HepG2 (cell line): ENCODE measurements around the gene FUOM. TPM values are rescaled to one million over a fixed set of nuclear protein-coding genes. Genes with fewer than 3 reads are reported as not detected.
A peak's percentile ranks its signal among the peaks of the same experiment; 100 is the strongest.

ENCODE experiments used
- ATM ChIP-seq: fragments of 450-650 bp; IDR thresholded peaks from 2 replicates; pipeline ENCODE4 v1.7.1; 2017; ENCODE audit warnings: mild to moderate bottlenecking, borderline replicate concordance
- BCL6 ChIP-seq: IDR thresholded peaks from 2 replicates; pipeline ENCODE4 v1.6.1; 2016; ENCODE audit warnings: missing genetic modification reagents, missing compliant biosample characterization
- CBX2 ChIP-seq, 2 experiments: fragments of 200-600 bp in 1 of 2; sonication (generic); formaldehyde crosslinking in 1 of 2; IDR thresholded peaks; 2 replicates each; pipeline versions ENCODE4 v1.7.0 to v1.8.1; 2018 to 2022; ENCODE audit warnings: low read depth in 2 of 2, low read length in 1 of 2, mild to moderate bottlenecking in 1 of 2, missing genetic modification reagents in 1 of 2
- CCDC6 ChIP-seq: sonication (generic); formaldehyde crosslinking; IDR thresholded peaks from 2 replicates; pipeline ENCODE4 v1.8.1; 2022; ENCODE audit warnings: mild to moderate bottlenecking, missing genetic modification reagents, moderate library complexity
- ELF3 ChIP-seq: IDR thresholded peaks from 2 replicates; pipeline ENCODE4 v1.6.1; 2016; ENCODE audit warnings: missing genetic modification reagents, missing compliant biosample characterization
- GATA4 ChIP-seq: sonication (generic); IDR thresholded peaks from 2 replicates; pipeline ENCODE4 v1.6.1; 2016; ENCODE audit warnings: antibody characterized with exemption, low read depth, borderline replicate concordance
- HIVEP1 ChIP-seq: sonication (generic); formaldehyde crosslinking; IDR thresholded peaks from 2 replicates; pipeline ENCODE4 v1.4.0; 2020; ENCODE audit warnings: mild to moderate bottlenecking, missing genetic modification reagents
- HOXA7 ChIP-seq: sonication (generic); formaldehyde crosslinking; IDR thresholded peaks from 2 replicates; pipeline ENCODE4 v1.8.1; 2022; ENCODE audit warnings: mild to moderate bottlenecking, missing genetic modification reagents, moderate library complexity
- JDP2 ChIP-seq: sonication (generic); formaldehyde crosslinking; IDR thresholded peaks from 2 replicates; pipeline ENCODE4 v1.8.1; 2022; ENCODE audit warnings: missing genetic modification reagents, borderline replicate concordance
- PAX8 ChIP-seq: sonication (generic); formaldehyde crosslinking; IDR thresholded peaks from 2 replicates; pipeline ENCODE4 v1.8.0; 2022; ENCODE audit warnings: mild to moderate bottlenecking, missing genetic modification reagents, borderline replicate concordance
- POGK ChIP-seq: sonication (generic); formaldehyde crosslinking; conservative IDR thresholded peaks from 2 replicates; pipeline ENCODE4 v1.8.0; 2022; ENCODE audit warnings: mild to moderate bottlenecking, moderate library complexity, missing genetic modification reagents
- POLR2A ChIP-seq, 2 experiments: IDR thresholded peaks; 2 replicates each; pipeline ENCODE4 v1.6.1; 2011; ENCODE audit warnings: low read depth in 2 of 2, low read length in 2 of 2, mild to moderate bottlenecking in 1 of 2, moderate library complexity in 1 of 2; ENCODE audit not compliant: insufficient read depth in 1 of 2
- POLR2G ChIP-seq: fragments of 200-400 bp; formaldehyde crosslinking; IDR thresholded peaks from 2 replicates; pipeline ENCODE4 v1.6.1; 2018; ENCODE audit warnings: mild to moderate bottlenecking, low read depth, low read length, moderate library complexity
- RAD51 ChIP-seq: fragments of 450-650 bp; IDR thresholded peaks from 2 replicates; pipeline ENCODE4 v1.6.1; 2016; ENCODE audit warnings: borderline replicate concordance
- TARDBP ChIP-seq: sonication (generic); formaldehyde crosslinking; IDR thresholded peaks from 2 replicates; pipeline ENCODE4 v1.8.0; 2022; ENCODE audit warnings: mild to moderate bottlenecking, missing genetic modification reagents
- TBX2 ChIP-seq: sonication (generic); formaldehyde crosslinking; IDR thresholded peaks from 2 replicates; pipeline ENCODE4 v1.5.0; 2020; ENCODE audit warnings: missing genetic modification reagents, mild to moderate bottlenecking, borderline replicate concordance
- ZBTB2 ChIP-seq: sonication (generic); formaldehyde crosslinking; IDR thresholded peaks from 2 replicates; pipeline ENCODE4 v1.8.0; 2022; ENCODE audit warnings: low read depth, missing genetic modification reagents
- ZNF18 ChIP-seq: sonication (generic); formaldehyde crosslinking; IDR thresholded peaks from 2 replicates; pipeline ENCODE4 v1.8.0; 2022; ENCODE audit warnings: mild to moderate bottlenecking, missing genetic modification reagents; ENCODE audit not compliant: insufficient replicate concordance
- ZNF235 ChIP-seq: sonication (generic); formaldehyde crosslinking; IDR thresholded peaks from 2 replicates; pipeline ENCODE4 v1.8.1; 2023; ENCODE audit warnings: mild to moderate bottlenecking, missing genetic modification reagents, borderline replicate concordance
- ZNF431 ChIP-seq: sonication (generic); formaldehyde crosslinking; IDR thresholded peaks from 2 replicates; pipeline ENCODE4 v1.9.0; 2022; ENCODE audit warnings: missing genetic modification reagents, low read depth, mild to moderate bottlenecking, borderline replicate concordance
- ZNF501 ChIP-seq: sonication (generic); formaldehyde crosslinking; IDR thresholded peaks from 2 replicates; pipeline ENCODE4 v1.5.1; 2020; ENCODE audit warnings: mild to moderate bottlenecking, moderate library complexity, missing genetic modification reagents
- ZNF546 ChIP-seq: sonication (generic); formaldehyde crosslinking; conservative IDR thresholded peaks from 2 replicates; pipeline ENCODE4 v1.8.1; 2023; ENCODE audit warnings: mild to moderate bottlenecking, missing genetic modification reagents
- ZNF589 ChIP-seq: sonication (generic); formaldehyde crosslinking; conservative IDR thresholded peaks from 2 replicates; pipeline ENCODE4 v1.8.0; 2022; ENCODE audit warnings: mild to moderate bottlenecking, moderate library complexity, missing genetic modification reagents
- ZNF652 ChIP-seq: IDR thresholded peaks from 2 replicates; pipeline ENCODE4 v1.6.1; 2016; ENCODE audit warnings: low read depth, borderline replicate concordance
- ZNF703 ChIP-seq: sonication (generic); formaldehyde crosslinking; IDR thresholded peaks from 2 replicates; pipeline ENCODE4 v1.5.1; 2020; ENCODE audit warnings: missing genetic modification reagents, mild to moderate bottlenecking, moderate library complexity, borderline replicate concordance
- ZNF749 ChIP-seq: sonication (generic); formaldehyde crosslinking; IDR thresholded peaks from 2 replicates; pipeline ENCODE4 v1.8.0; 2022; ENCODE audit warnings: mild to moderate bottlenecking, missing genetic modification reagents, moderate library complexity, borderline replicate concordance
- polyA plus RNA-seq, 8 experiments: library from polyadenylated mRNA; depleted of rRNA in 3 of 8; stranded (reverse) in 7 of 8; unstranded in 1 of 8; fragments of >200 nt; fragmentation: Illumina TruSeq in 4 of 8; extraction: Trizol in 4 of 8; gene quantifications; 2 replicates each; pipeline versions ENCODE4 v1.2.1 to v1.2.3, GENCODE V29; 2011 to 2016; ENCODE audit warnings: low read depth in 4 of 8, missing spikeins in 1 of 8, mixed read lengths in 1 of 8; ENCODE audit not compliant: insufficient read depth in 1 of 8
- total RNA-seq, 5 experiments: library from RNA; depleted of rRNA; stranded (reverse); fragments of >200 nt; fragmentation: Illumina TruSeq; extraction: Trizol; gene quantifications; 2 replicates each; pipeline ENCODE4 v1.2.3, GENCODE V29; 2016; ENCODE audit warnings: low read depth in 1 of 5

FUOM gene
- total and polyA plus RNA-seq, 2 of the 13 experiments (the other 11 are each of a cell fraction or from before 2014, with no cell fraction given): 27.5 to 60.4 TPM

- TF ChIP-seq POGK (CRISPR knock-in tag) (0 out of 2 replicates have a peak, but pooled peaks have one; percentile 52), ZNF703 (CRISPR knock-in tag) (no peak), ZNF589 (CRISPR knock-in tag) (no peak), ZNF235 (CRISPR knock-in tag) (no peak), GATA4 (0 out of 2 replicates have a peak, but pooled peaks have one; percentile 48), TBX2 (CRISPR knock-in tag) (no peak), ZNF546 (0 out of 2 replicates have a peak, but pooled peaks have one; percentile 20), CCDC6 (no peak), ZNF749 (CRISPR knock-in tag) (no peak), TARDBP (CRISPR knock-in tag) (0 out of 2 replicates have a peak, but pooled peaks have one; percentile 19), RAD51 (no peak), ZNF18 (CRISPR knock-in tag) (peak; percentile 87), POLR2G (no peak), HOXA7 (CRISPR knock-in tag) (no peak), ZNF501 (CRISPR knock-in tag) (no peak; the same call in 1 of the 2 replicates), ATM (no peak), ZNF652 (CRISPR knock-in tag) (no peak), CBX2 (IDR thresholded peaks at IDR 0.05; ENCODE audit: low read depth, low read length) (no peak), CBX2 (CRISPR knock-in tag; IDR thresholded peaks at IDR 0.05; ENCODE audit: low read depth) (no peak), PAX8 (CRISPR knock-in tag) (no peak), HIVEP1 (CRISPR knock-in tag) (no peak), ZNF431 (no peak), ZBTB2 (no peak), POLR2A (IDR thresholded peaks at IDR 0.05; ENCODE audit: insufficient read depth in 1 of 2, low read depth in 2 of 2, low read length in 2 of 2) (0 out of 4 replicates have a peak, but pooled peaks of 1 of the 2 experiments have one; percentile 6), BCL6 (CRISPR knock-in tag) (no peak), JDP2 (CRISPR knock-in tag) (no peak), ELF3 (CRISPR knock-in tag) (no peak)
These were observed 2.3 kb upstream of the FUOM start (continued) for GRCh38 chr10:133359972-133360610.
